Testis (tissue), 3 donors: ENCODE measurements around the gene KLHL22. TPM values are rescaled to one million over a fixed set of nuclear protein-coding genes. Genes with fewer than 3 reads are reported as not detected.

Experiments
- DNase-seq: peaks from one replicate; pipeline ENCODE4 v3.0.0-alpha.2; 2019
- H3K27ac ChIP-seq, 2 donors: fragments of 200-600 bp; sonication (generic); one replicate each; pipeline ENCODE4 v1.5.1; 2019
- H3K27me3 ChIP-seq: fragments of 200-600 bp; sonication (generic); one replicate; pipeline ENCODE4 v1.5.1; 2019
- H3K36me3 ChIP-seq: fragments of 200-600 bp; sonication (generic); one replicate; pipeline ENCODE4 v1.5.1; 2017; ENCODE audit warnings: low read depth; ENCODE audit errors: missing control alignments
- H3K4me1 ChIP-seq: fragments of 200-600 bp; sonication (generic); one replicate; pipeline ENCODE4 v1.5.1; 2019
- H3K4me3 ChIP-seq, 2 donors: fragments of 200-600 bp; sonication (generic); one replicate each; pipeline ENCODE4 v1.5.1; 2017 to 2019
- H3K9me3 ChIP-seq: fragments of 200-600 bp; sonication (generic); one replicate; pipeline ENCODE4 v1.5.1; 2017
- POLR2A ChIP-seq: fragments of 450-650 bp; IDR thresholded peaks from one replicate; pipeline ENCODE4 v1.6.1; 2017; ENCODE audit warnings: antibody characterized with exemption, mild to moderate bottlenecking, moderate library complexity
- whole genome bisulfite sequencing, 2 donors: methylation state at CpG; one replicate each; pipeline ENCODE4 v1.1.5; 2018; 5-methylcytosine and 5-hydroxymethylcytosine counted together
- intact Hi-C: fragments of 100-400 bp; cut with DNase I; formaldehyde crosslinking; loops from one replicate; pipeline ENCODE4 v1.15.1; 2023; ENCODE audit warnings: low total_unique reads
- polyA plus RNA-seq: library from polyadenylated mRNA; stranded (reverse); fragments of 350-450 nt; fragmentation: Illumina TruSeq; extraction: RNeasy Lipid Tissue Mini Kit (QIAGEN cat#74804); gene quantifications from one replicate; pipeline ENCODE4 v1.2.3, GENCODE V29; 2014; ENCODE audit warnings: low read depth, low replicate concordance; ENCODE audit not compliant: insufficient read depth
- total RNA-seq, 2 donors: library from RNA; depleted of rRNA; stranded (reverse); fragments of >200 nt; gene quantifications; one replicate each; pipeline ENCODE4 v1.2.3, GENCODE V29; 2016
- TF ChIP-seq, protein P1 (sequence below), 3 experiments: fragments of 450-650 bp in 2 of 3; fragments of 200-600 bp in 1 of 3; sonication (generic) in 1 of 3; IDR thresholded peaks; one replicate each; pipeline ENCODE4 v1.5.1; 2016 to 2019; ENCODE audit warnings: antibody characterized with exemption in 3 of 3, mild to moderate bottlenecking in 2 of 3, moderate library complexity in 1 of 3

Gene KLHL22
- total and polyA plus RNA-seq, 3 donors from 2014 or later: 18.1 to 41.7 (median 39.8) TPM

DNA sequence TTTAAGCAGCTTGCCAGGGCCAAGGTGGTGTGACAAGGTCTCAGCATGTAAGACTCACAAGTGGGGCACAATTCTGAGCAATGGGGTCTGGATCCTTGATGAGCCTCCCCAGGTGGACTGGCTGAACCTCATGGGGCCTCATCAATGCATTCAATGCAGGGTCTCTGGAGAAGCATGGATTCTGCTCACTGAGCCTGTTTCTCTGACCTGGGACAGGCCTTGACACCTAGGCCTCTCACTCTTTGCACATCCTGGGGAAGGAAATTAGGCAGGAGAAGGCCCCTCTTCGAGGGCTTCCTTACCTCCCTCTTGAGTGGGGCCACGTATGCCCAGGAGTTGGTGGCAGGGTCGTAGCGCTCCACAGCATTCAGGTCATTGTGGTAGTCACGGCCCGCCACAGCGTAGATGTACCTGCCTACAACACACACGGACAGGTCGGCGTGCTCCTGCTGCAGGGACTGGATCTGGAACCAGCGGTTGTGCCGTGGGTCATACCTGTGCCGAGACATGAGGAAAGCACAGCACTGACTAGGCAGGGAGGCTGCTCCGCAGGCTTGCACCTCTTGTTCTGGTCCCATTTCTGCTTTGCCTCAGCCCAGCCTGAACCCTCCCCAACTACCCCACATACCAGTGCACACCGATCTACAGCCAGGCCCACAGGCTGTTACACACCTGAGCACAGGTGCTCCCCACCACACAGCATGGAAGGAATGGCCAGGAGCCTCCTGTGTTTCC lies 37.9 kb downstream of the KLHL22 start:
- no peak for TF ChIP-seq POLR2A
- TF ChIP-seq, protein P1, sequence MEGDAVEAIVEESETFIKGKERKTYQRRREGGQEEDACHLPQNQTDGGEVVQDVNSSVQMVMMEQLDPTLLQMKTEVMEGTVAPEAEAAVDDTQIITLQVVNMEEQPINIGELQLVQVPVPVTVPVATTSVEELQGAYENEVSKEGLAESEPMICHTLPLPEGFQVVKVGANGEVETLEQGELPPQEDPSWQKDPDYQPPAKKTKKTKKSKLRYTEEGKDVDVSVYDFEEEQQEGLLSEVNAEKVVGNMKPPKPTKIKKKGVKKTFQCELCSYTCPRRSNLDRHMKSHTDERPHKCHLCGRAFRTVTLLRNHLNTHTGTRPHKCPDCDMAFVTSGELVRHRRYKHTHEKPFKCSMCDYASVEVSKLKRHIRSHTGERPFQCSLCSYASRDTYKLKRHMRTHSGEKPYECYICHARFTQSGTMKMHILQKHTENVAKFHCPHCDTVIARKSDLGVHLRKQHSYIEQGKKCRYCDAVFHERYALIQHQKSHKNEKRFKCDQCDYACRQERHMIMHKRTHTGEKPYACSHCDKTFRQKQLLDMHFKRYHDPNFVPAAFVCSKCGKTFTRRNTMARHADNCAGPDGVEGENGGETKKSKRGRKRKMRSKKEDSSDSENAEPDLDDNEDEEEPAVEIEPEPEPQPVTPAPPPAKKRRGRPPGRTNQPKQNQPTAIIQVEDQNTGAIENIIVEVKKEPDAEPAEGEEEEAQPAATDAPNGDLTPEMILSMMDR (IDR thresholded peaks at IDR 0.05): no peak
- Histone ChIP-seq H3K27me3 (no peaks in the 10 kb centered on the region), H3K36me3 (no peaks in the 10 kb centered on the region), H3K27ac (no peak overlapping the region), H3K4me1 (peaks cover 3% of the 10 kb centered on the region), H3K9me3 (no peaks in the 10 kb centered on the region), H3K4me3 (no peak overlapping the region)
- intact Hi-C loops: no loop called here
- DNase-seq: no peak
- WGBS, 2 donors: 88 to 95% methylated on average over 4 to 15 of the region's 15 CpGs

GRCh38 chr22:20456722-20457076 lies 38.9 kb downstream of the KLHL22 start:
- H3K9me3 ChIP-seq: no peaks in the 10 kb centered on the region
- H3K4me1 ChIP-seq: peaks cover 3% of the 10 kb centered on the region
- WGBS, 2 donors: 86 to 89% methylated on average over 3 of the region's 3 CpGs
- no peaks in the 10 kb centered on the region for H3K27me3 ChIP-seq
- H3K27ac ChIP-seq: no peak overlapping the region
- H3K4me3 ChIP-seq: no peak overlapping the region
- no peak for TF ChIP-seq POLR2A
- TF ChIP-seq, protein P1 (IDR thresholded peaks at IDR 0.05): no peak
- intact Hi-C loops: no loop called here
- H3K36me3 ChIP-seq: no peaks in the 10 kb centered on the region
- DNase-seq: no peak

DNA sequence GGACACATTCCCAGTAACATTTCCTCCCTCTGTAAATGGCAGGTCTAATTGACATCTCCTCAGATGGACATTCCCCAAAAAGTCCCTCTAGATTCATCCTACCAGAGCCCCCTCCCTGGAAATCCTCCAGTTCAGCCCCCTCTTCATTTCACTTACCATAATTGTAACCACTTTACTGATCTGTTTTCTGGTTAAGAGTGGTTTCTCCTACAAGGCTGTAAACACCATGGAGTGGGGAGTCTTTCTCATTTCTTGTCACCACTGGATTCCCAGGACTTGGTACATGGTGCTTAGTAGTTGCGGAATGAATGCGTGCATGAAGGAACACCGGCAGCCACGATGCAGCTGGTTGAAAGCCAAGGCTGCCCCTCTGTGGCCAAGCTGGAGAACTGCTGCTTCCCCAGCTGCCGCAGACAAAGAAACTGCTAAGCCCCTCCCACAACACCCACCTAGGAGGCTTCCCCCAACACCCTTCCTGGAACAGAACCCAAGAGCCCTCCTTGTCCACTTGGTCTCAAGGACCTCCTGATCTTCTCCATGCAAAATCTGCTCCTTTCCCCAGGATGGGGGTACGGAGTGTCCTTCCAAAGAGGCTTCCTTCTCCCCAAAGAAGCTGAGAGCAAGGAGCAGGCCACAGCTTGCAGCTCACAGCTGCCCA lies 39.4 kb downstream of the KLHL22 start:
- H3K27ac ChIP-seq: no peak overlapping the region

DNA sequence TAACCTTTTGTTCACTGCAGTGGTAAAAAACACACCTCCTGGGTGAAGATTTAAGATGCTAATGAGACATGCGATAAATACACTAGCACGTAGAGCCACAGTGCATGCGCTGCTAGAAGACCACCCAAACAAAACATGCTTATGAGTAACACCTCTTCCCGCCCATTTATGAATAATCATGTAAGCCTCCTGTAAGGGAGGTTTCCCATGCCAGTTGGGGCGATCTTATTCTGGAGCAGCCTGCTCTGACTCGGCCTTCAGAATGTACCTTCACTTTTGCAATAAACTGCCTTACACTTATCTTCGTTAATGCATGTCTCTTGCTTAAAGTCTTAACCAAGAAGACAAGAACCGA lies 39.9 kb downstream of the KLHL22 start:
- DNase-seq: no peak
- 79 to 80% methylated on average over 8 of the region's 8 CpGs for WGBS, 2 donors
- H3K27me3 ChIP-seq: no peaks in the 10 kb centered on the region
- H3K4me3 ChIP-seq: no peak overlapping the region
- H3K9me3 ChIP-seq: no peaks in the 10 kb centered on the region
- H3K36me3 ChIP-seq: no peaks in the 10 kb centered on the region
- TF ChIP-seq, protein P1 (IDR thresholded peaks at IDR 0.05): no peak
- H3K27ac ChIP-seq: no peak overlapping the region
- peaks cover 3% of the 10 kb centered on the region for H3K4me1 ChIP-seq
- intact Hi-C loops: no loop called here

More for the DNA sequence above, 39.4 kb downstream of the KLHL22 start:
- Histone ChIP-seq H3K27me3 (no peaks in the 10 kb centered on the region), H3K36me3 (no peaks in the 10 kb centered on the region), H3K9me3 (no peaks in the 10 kb centered on the region), H3K4me1 (peaks cover 3% of the 10 kb centered on the region), H3K4me3 (no peak overlapping the region)
- TF ChIP-seq, protein P1 (IDR thresholded peaks at IDR 0.05): peak; percentile 38 to 86 (median 77)
- TF ChIP-seq POLR2A: no peak
- peak; percentile 87 for DNase-seq
- 11 to 18% methylated on average over 6 of the region's 6 CpGs for WGBS, 2 donors
- intact Hi-C loops: no loop called here
